ENCODE data around the gene SFRP5.

GRCh38 chr10:97800474-97800873 is 28.7 kb upstream of the SFRP5 start:
- TF ChIP-seq TEAD4 (CRISPR knock-in tag; IDR thresholded peaks at IDR 0.05), result no peak
- TF ChIP-seq CTCF (IDR thresholded peaks at IDR 0.05), result no peak
- no peak for TF ChIP-seq NFATC4 (CRISPR knock-in tag; IDR thresholded peaks at IDR 0.05)
- TF ChIP-seq TP53 (CRISPR knock-in tag; IDR thresholded peaks at IDR 0.05), result no peak
- TF ChIP-seq ZBTB43 (CRISPR knock-in tag; IDR thresholded peaks at IDR 0.05), result no peak
- no peak for TF ChIP-seq STAT6 (CRISPR knock-in tag; conservative IDR thresholded peaks at IDR 0.05; ENCODE audit: low read depth)
- TF ChIP-seq NR3C1 (CRISPR knock-in tag; conservative IDR thresholded peaks at IDR 0.05; ENCODE audit: low read depth), result no peak
- TF ChIP-seq MAX (CRISPR knock-in tag; IDR thresholded peaks at IDR 0.05), result no peak
- no peak for TF ChIP-seq NR1H2 (CRISPR knock-in tag; IDR thresholded peaks at IDR 0.05)
- no peak for TF ChIP-seq E2F5 (CRISPR knock-in tag; IDR thresholded peaks at IDR 0.05)
